HG03066 (cell line): ENCODE data around the gene RGL3.
"Not testable (repeated sequence)": the region's sequence is repeated elsewhere in the genome, so short reads cannot be mapped to it uniquely, and the experiment has no call there.

Source experiments
- ATAC-seq: cut with Tn5 transposase; IDR thresholded peaks from one replicate; pipeline ENCODE4 v1.9.1; 2021; ENCODE audit warnings: low read depth; ENCODE audit not compliant: unreplicated experiment

The RGL3 gene

GRCh38 chr19:11418549-11419506 is at the start of gene RGL3:
TSS of gene RGL3 (minus strand) at chr19:11419314. CDS start at chr19:11419278, 36 bp downstream.
- ATAC-seq, result no peak

DNA sequence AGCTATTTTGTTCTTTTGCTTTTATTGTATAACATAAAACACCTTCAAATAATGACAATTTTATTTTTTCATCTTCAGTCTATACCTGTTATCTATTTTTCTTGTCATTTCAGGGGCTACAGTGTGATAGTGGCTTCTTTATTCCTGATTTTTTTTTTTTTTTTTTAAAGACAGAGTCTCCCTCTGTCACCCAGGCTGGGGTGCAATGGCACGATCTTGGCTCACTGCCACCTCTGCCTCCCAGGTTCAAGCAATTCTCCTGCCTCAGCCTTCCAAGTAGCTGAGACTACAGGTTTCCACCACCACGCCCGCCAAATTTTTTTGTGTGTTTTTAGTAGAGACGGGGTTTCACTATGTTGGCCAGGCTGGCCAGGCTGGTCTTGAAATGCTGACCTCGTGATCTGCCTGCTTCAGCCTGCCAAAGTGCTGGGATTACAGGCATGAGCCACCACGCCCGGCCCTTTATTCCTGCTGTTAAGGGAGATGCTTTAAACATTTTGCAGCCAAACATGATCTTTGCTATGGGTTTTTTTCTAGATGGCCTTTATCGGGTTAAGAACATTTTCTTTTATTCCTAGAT is 49.2 kb upstream of the RGL3 start:
- not testable (repeated sequence) for ATAC-seq

DNA sequence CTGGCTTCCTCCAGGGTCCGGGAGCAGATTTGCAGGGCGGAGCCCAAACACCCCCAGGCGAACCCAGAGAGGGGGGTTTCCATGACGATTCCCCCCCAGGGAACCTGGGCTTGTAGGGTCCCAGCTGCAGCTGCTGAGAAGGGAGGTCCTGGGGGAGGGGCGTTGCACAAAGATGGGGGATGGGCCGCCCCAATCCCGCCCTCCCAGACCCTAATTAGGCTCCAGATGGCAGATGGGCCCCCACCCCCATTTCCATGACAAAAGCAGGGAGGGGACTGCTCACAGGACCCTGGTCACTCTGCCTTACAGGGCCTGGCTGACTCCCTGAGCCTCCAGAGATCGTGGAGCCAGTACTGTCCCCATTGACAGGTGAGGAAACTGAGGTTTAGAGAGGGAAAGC is 46.5 kb upstream of the RGL3 start:
- ATAC-seq, result no peak

GRCh38 chr19:11464333-11465265 is 45.5 kb upstream of the RGL3 start:
- ATAC-seq, result no peak

- no peak for ATAC-seq
These were observed 44.3 kb upstream of the RGL3 start for GRCh38 chr19:11463391-11463790.

DNA sequence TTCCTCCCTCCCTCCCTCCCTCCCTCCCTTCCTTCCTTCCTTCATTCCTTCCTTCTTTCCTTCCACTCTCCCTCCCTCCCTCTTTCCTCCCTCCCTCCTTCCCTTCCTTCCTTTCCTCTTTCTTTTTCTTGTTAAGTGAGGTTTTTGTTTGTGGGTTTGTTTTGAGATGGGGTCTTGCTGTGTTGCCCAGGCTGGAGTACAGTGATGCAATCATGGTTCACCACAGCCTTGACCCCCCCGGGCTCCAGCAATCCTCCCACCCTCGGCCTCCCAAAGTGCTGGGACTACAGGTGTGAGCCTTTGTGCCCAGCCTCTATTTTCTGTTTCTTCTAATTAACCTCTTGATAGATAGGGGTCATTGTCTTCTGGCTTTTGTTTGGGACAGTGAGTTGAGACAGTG is 42.3 kb upstream of the RGL3 start:
- no peak for ATAC-seq

DNA sequence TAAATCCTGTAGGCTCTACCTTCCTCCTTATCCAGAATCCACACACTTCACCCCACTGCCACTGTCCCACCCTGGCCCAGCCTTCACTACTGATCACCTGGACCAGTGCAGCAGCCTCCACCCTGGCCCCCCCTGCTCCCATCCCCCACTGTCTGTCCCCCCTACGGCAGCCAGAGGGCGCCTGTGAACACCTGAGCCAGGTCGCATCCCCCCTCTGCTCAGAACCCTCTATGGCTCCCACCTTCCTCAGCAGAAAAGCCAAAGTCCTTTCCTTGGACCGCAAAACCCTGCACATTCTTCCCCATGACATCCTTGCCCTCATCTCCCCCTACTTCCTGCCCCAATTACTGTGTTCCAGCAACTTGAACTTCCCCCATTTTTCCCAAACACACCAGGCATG is 41.1 kb upstream of the RGL3 start:
- ATAC-seq, result no peak

DNA sequence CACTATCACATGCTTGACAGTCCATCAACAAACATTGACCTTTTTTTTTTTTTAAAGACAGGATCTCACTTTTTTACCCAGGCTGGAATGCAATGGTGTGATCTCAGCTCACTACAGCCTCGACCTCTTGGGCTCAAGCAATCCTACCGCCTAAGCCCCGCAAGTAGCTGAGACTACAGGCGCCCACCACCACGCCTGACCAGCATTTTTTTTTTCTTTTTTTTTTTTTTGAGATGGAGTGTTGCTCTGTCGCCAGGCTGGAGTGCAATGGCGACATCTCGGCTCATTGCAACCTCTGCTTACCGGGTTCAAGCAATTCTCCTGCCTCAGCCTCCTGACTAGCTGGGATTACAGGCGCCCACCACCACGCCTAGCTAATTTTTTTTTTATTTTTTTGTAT is 39.8 kb upstream of the RGL3 start:
- not testable (repeated sequence) for ATAC-seq

DNA sequence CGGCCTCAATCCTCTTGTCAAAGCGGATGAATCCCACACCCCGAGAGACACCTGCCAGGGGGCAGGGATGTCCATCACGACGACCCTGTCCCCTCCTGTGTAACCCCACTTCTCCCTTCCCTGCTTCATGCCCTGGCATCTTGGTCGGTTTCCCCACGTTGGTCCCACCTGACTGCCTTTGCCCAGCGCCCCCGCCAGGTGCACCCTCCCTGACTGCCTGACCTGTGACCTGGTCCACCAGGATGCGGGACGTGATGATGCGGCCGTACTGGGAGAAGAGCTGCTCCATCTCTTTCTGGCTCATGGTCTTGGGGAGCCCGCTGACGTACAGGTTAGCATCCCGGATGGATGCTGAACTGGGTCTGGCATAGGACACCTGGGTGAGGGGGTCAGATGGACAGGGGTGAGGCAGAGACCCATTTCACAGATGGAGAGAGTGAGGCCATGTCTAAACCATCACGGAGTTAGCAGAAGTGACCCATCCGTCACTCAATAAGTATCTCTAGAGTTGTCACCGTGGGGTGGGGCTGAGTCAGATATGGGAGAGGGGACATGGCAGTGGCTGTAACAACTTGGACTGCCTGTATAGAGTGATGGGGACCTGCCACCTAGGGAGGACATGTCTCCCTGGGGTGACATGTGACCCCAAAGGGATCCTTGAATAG is 39.3 kb upstream of the RGL3 start:
- ATAC-seq, result no peak

DNA sequence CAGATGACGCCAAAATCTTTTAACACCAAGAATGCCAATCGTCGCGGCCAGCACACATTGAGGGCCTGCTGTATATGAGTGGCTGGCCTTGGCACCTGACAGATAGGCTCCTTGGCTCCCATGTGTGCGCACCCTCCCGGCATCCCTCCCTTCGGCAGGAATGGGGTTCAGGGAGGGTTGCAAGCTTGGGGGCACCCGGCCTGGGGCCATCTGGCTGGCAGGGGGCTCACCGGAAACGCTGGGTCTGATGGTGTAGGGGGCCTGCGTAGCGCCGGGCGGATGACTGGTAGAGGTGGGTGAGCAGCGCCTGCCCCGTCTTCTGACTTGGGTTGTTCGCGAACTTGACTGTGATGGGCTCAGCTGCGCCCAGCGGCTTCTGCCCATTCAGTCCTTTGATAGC is 38.7 kb upstream of the RGL3 start:
- ATAC-seq, result no peak

- ATAC-seq, result no peak
These were observed 38.0 kb upstream of the RGL3 start for GRCh38 chr19:11457115-11457514.

DNA sequence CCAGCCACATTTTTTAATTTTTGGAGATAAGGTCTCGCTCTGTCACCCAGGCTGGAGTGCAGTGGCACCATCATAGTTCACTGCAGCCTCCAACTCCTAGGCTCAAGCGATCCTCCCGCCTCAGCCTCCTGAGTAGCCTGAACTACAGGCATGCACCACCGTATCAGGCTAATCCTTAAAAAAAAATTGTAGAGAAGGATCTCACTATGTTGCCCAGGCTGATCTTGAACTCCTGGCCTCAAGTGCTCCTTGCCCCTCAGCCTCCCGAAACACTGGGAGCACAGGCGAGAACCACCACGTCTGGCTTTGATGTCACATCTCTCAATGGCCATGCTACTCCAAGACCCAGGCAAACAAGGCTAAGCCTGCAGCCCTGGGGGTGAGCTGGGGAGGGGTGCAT is 37.5 kb upstream of the RGL3 start:
- no peak for ATAC-seq

DNA sequence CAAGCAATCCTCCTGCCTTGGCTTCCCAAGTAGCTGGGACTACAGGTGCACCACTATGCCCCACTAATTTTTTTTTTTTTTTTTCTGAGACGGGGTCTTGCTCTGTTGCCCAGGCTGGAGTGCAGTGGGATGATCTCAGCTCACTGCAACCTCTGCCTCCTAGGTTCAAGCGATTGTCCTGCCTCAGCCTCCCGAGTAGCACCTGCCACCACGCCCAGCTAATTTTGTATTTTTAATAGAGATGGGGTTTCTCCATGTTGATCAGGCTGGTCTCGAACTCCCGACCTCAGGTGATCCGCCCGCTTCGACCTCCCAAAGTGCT is 36.1 kb upstream of the RGL3 start:
- not testable (repeated sequence) for ATAC-seq

DNA sequence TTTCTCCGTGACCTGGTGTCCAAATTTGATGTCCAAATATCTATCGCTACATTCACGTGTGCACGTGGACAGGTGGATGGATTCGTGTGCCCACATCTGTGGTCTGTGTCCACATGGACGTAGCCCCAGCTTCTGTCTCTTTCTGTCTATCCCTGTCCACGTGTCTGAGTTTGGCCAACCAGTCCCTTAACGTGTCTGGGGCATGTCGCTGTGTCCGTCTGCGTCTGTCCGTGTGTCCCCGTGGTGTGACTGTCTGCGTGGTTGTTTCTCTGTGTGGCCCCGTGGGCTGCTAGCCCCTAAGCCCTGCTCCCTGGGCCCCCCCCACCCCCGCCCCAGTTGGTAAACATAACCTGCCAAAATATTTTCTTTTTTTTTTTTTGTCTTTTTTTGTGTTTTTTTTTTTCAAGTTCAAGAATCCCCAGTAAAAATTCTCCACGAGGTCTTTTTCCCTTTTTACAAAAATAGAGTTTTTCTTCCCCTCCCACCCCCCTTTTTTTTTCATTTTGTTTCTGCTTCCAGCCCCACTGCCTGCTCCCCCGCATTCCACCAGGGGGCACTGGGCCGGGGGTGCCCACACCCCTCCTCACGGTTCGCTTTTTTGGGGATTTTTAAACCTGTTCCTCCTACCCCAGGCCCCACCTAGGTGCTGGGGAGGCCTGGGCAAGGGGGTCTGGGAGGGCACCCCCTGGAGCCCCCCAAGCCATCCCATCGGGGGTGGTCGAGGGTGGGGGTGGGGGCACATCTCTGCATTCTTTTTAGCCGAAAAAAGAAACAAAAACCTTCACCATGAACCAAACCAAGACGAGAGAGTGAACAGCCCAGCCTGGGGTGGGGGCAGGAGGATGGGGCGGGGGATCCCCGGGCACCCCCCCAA is 34.6 kb upstream of the RGL3 start:
- no peak for ATAC-seq

DNA sequence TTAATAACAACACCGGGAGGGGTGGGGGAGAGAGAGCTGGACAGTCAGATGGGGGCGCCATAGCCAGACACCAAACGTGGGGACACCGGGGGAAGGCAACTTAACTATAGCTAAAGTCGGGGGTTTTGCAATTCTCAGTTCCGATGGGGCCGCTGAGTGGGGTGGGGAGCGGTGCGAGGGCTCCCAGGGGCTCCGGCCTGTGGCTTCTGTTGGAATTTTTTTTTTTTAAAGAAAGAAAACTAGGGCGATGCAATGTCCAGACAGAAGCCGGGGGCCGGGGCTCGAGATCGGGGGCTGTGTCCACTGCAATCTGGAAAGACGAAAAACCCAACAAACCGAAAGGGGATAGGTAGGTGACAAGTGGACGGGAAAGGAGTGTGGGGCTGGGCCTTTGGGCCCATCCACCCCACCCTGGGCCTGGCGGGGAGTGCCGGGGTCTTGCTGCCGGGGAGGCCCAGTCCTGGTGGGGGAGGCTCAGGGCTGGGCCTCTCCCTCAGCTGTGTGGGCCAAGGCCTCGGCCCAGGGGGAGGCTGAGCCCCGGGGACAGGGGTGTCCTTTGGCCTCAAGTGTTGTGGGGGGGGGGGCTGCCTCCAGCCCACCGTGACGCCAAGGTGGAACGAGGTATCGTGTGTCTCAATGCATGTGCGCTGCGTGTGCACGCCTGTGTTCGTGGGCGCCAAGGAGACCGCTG is 33.7 kb upstream of the RGL3 start:
- no peak for ATAC-seq

DNA sequence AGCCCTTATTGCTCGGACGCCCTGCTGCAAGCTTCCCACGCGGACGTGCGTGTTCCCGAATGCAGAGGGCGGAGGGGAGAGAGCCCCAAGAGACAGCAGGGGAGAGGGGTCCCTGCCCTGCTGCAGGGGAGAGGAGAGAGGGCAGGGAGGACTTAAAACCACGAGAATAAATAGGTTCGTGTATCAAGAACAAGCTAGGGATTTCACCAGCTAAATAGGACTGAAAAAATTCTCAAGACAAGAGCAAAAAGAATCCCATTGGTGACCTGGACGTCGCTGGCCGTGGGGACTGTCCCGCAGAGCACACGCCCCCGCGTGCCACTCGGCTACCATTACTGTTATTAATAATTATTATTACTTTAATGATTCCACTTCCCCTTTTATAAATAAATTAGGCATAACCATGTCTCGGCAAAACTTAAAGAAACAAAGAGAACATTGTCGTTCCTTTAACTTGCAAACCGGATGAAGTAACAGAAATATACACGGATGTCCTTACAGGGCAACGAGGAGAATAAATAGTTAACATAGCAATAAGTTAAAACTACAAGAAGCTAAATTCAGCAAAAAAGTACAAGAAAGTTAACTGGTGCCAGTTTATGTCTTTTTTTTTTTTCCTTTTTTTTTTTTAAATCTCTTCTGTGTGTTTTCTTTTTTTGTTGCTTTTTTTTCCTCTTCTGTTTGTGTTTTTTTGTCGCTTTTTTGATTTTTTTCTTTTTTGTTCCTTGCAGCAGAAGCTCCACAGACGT is 32.9 kb upstream of the RGL3 start:
- ATAC-seq, result no peak

GRCh38 chr19:11451327-11451870 is 32.3 kb upstream of the RGL3 start:
- no peak for ATAC-seq
